CD4-positive, alpha-beta T cell treated with Interleukin-1 beta for 1 hour (primary cell): Measurements from ENCODE around the gene FEN1.

ENCODE experiments used
- DNase-seq, 2 donors: peaks; one replicate each; pipeline ENCODE4 v3.0.0-alpha.2; 2020 to 2022

Gene FEN1

DNA sequence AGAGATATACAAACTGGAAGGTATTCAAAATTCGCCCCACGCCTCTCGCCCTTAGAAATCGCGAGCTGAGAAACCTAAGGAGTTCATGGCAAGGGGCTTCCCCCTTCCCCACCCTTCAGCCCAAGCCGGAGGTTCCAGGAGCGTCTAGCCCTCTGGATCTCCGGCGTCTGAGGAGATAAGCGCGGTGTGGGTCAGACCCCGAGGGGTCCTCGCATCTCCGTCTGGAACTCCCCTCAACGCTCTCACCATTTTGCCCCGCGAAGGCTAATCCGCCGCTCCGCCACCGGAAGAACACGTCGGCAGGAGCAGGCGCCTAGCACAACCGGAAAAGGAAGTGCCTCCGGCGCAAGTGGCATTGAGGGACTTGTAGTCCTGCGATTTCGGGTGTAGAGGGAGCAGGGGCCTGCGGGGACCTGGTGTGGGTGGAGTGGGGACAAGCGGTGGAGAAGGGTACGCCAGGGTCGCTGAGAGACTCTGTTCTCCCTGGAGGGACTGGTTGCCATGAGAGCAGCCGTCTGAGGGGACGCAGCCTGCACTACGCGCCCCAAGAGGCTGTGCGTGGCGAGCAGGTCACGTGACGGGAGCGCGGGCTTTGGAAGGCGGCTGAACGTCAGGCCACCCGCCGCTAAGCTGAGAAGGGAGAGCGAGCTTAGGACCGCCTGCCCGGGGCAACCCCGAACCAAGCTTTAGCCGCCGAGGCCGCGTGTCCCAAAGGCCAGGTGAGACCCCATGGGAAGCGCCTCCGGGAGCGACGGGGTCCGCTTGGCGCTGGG lies at the start of gene FEN1, which contains the start of gene TMEM258:
Gene FEN1 (plus strand): TSS at position 602 of the 773 bp plus-strand sequence. CDS start 2,451 bp downstream, outside the sequence.
Gene TMEM258 (minus strand): TSS at position 290 of the 773 bp plus-strand sequence. CDS start 41 bp downstream, at position 249.
- peak; percentile 88 to 90 for DNase-seq

DNA sequence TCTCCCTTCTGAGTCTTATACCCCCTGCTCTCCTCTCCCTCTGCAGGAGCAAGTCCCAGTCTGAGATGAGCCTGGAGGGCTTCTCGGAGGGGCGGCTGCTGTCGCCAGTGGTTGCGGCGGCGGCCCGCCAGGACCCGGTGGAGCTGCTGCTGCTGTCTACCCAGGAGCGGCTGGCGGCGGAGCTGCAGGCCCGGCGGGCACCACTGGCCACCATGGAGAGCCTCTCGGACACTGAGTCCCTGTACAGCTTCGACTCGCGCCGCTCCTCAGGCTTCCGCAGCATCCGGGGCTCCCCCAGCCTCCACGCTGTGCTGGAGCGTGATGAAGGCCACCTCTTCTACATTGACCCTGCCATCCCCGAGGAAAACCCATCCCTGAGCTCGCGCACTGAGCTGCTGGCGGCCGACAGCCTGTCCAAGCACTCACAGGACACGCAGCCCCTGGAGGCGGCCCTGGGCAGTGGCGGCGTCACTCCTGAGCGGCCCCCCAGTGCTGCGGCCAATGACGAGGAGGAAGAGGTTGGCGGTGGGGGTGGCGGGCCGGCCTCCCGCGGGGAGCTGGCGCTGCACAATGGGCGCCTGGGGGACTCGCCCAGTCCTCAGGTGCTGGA lies 49.1 kb upstream of the FEN1 start:
- no peak for DNase-seq

- no peak for DNase-seq
These were observed 48.5 kb upstream of the FEN1 start for GRCh38 chr11:61744181-61744580.

- no peak for DNase-seq
These were observed 48.0 kb upstream of the FEN1 start for GRCh38 chr11:61744609-61745156.

GRCh38 chr11:61745781-61746441 lies 46.8 kb upstream of the FEN1 start:
- no peak for DNase-seq

- no peak for DNase-seq
These were observed 46.1 kb upstream of the FEN1 start for GRCh38 chr11:61746442-61747191.

DNA sequence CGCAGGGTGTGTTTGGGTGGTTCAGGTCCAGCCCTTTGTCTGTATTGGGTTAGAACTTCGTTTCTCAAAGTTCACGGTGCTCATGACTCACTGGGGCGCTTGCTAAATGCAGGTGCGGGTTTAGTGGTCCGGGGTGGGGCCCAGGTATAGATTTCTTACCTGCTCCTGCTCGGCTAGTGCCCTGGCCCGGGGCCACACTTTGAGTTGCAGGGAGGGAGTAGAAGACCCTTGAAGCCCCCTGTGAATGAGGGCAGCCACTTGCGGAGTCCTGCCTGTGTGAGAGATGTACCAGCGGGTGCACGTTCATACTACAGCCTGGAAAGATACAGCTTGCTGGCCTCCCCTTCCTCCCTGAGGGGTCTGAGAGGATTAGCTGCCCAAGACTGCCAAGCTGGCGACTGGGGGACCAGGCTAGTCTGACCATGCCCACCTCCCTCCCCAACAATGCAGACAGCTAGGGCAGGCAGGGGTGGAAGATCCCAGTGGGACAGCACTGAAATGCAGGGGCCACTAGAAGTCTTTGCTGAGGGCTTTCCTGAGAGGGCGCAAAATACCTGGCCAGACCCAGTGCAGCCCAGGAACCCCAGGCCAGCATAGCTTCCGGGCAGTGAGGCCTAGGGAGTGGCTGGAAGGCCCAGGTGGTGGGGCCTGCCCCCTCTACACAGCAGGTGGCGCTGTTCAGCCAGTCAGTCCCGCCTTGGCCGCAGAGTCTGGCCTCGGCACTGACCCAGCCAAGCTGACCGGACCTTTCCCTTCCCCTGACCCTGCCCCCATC lies 45.3 kb upstream of the FEN1 start:
- peak; percentile 29 to 46 for DNase-seq

DNA sequence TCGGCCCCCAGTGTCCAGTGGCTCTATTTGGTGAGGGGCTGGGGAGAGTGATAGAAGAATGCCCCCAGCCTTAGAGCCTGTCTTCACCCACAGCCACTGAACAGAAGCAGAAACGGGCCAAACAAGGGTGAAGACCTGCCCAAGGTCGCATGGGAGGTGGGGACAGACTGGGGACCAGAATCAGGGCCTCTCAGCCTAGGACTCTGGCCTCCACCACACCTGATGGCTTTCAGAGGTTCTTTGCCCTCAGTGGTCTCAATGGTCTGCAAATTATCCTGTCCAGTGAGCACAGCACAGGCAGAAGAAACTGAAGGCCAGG lies 44.8 kb upstream of the FEN1 start:
- no peak for DNase-seq

- DNase-seq = no peak
These were observed 43.0 kb upstream of the FEN1 start for GRCh38 chr11:61749591-61750217.

- no peak for DNase-seq
These were observed 42.0 kb upstream of the FEN1 start for GRCh38 chr11:61750631-61751273.

DNA sequence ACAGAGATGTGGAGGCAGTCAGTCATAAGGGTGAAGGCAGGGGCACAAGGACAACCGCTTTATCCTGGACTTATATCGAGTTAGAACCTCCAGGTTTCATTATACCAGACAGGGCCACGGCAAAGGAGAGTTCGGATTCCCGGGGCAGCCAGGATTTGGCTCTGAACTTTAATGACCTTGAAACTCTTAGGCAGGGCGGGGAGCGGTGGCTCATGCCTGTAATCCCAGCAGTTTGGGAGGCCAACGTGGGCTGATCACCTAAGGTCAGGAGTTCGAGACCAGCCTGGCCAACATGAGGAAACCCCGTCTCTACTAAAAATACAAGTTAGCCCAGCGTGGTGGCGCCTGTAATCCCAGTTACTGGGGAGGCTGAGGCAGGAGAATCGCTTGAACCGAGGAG lies 41.3 kb upstream of the FEN1 start:
- DNase-seq = no peak

GRCh38 chr11:61752117-61752924 lies 40.4 kb upstream of the FEN1 start, which contains the start of gene MYRF:
Gene MYRF, plus strand, starts transcription at chr11:61752636. Its CDS starts 109 bp downstream, at chr11:61752745.
- peak; percentile 55 to 65 for DNase-seq

- DNase-seq = no peak
These were observed 39.7 kb upstream of the FEN1 start for GRCh38 chr11:61752925-61753521.

DNA sequence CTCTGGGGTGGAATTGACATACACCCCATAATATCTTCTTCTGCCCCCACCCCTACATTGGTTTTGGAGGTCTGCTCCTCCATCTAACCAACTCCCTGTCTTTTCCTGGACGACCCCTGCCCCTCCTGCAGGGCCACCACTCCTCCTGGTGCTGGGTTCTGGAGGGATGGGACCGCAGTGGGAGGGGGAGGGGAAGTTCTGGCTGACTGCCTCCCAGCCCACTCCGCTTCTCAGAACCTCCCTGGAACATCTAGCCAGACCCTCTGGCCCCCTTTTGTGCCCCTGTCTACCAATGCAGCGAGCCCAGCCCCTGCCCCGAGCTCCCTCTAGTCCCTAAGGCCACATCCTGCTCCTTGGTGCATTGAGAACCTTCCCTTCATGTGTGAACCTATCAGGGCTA lies 39.0 kb upstream of the FEN1 start:
- DNase-seq = no peak

DNA sequence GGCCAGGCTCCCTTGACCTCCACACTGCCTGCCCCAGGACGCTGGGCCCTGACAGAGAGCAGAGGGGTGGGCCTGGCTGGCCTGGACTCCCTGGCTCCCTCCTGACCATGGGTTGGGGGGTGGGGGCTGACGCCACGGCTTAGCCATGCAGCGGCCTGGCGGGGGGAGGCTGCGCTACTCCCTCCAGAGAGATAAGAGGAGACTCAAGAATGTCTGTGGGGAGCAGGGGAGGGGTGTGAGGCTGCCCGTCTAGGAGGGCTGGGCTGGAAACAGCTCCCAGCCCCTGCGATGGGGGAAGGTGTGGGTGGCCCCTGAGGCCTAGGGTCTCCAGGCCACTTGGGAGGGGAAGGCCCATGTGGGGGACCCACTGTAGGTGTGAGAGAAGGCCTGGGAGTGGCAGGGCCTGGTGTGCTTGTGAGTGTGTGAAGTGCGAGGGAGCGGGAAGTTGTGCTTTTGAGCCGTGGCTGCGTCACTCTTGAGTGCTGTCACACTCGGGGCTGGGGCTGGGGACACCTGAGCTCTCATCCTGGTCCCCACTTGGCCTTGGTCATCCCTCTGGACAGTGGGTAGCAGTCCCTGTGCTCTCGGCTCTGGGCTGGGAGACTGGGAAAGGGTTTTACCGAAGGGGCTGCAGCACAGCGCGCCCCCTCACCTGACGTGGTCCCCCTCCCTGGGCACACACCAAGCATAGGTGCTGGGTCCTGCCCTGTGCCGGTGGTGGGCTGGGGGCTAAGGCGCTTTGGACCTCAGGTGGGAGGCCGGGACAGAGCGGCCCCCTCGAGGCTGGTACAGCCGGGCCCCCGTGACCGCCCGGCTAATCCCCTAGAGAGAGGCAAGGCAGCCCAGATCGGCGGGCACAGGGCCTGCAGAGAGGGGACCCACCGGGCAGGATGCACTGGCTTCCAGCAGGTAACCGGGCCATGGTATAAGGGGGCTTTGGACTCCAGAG lies 37.9 kb upstream of the FEN1 start:
- no peak for DNase-seq

DNA sequence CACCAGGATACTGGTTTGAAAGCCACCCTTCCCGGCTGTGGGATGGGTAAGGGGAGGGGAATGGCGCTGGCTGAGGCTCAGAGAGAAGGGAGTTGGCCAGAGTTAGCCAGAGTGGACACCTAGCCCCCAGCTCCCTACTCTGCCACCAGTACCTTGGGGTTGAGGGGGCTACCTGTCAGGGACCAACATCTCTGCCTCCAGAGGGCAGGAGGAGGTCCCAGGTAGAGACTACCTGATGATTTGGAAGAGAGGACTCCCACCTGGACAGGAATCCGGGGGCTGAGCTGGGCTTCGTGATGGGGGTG lies 36.6 kb upstream of the FEN1 start:
- no peak for DNase-seq

- peak; percentile 12 for DNase-seq
These were observed 36.1 kb upstream of the FEN1 start for GRCh38 chr11:61756452-61757212.
